ENCODE measurements around the gene NPIPB8. TPM values are rescaled to one million over a fixed set of nuclear protein-coding genes. Genes with fewer than 3 reads are reported as not detected.
"Not testable (repeated sequence)": the region's sequence is repeated elsewhere in the genome, so short reads cannot be mapped to it uniquely, and the experiment has no call there.

Gene NPIPB8
- total RNA-seq, 1 donor from 2014 or later: not detected

DNA sequence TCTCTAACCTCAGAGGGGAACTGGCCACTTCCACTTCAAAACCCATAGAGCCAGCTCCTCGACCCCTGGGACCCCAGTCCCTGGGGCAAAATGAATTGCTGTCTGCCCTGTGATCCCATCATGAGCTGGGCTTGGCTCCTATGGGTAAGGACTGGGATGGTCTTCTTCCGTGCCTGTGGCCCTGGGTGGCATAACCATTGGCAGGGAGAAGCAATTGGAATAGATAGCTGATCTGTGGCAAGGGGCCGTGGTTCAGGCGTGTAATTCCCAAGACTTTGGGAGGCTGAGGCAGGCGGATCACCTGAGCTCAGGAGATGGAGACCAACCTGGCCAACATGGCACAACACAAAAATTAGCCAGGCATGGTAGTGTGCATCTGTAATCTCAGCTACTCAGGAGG lies 45.4 kb upstream of the NPIPB8 start:
- no peaks in the 10 kb centered on the region for H3K4me1 Mint-ChIP-seq (ENCODE audit: low read depth, unreplicated experiment)
- no peak overlapping the region for H3K27ac Mint-ChIP-seq (ENCODE audit: unreplicated experiment)
- TF ChIP-seq, protein P1, sequence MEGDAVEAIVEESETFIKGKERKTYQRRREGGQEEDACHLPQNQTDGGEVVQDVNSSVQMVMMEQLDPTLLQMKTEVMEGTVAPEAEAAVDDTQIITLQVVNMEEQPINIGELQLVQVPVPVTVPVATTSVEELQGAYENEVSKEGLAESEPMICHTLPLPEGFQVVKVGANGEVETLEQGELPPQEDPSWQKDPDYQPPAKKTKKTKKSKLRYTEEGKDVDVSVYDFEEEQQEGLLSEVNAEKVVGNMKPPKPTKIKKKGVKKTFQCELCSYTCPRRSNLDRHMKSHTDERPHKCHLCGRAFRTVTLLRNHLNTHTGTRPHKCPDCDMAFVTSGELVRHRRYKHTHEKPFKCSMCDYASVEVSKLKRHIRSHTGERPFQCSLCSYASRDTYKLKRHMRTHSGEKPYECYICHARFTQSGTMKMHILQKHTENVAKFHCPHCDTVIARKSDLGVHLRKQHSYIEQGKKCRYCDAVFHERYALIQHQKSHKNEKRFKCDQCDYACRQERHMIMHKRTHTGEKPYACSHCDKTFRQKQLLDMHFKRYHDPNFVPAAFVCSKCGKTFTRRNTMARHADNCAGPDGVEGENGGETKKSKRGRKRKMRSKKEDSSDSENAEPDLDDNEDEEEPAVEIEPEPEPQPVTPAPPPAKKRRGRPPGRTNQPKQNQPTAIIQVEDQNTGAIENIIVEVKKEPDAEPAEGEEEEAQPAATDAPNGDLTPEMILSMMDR (IDR thresholded peaks at IDR 0.05; ENCODE audit: partially characterized antibody, unreplicated experiment): no peak
- no peak overlapping the region for H3K4me3 Mint-ChIP-seq (ENCODE audit: unreplicated experiment)
- H3K36me3 Mint-ChIP-seq (ENCODE audit: unreplicated experiment): no peaks in the 10 kb centered on the region
- DNase-seq: no peak
- peaks cover 4% of the 10 kb centered on the region for H3K9me3 Mint-ChIP-seq (ENCODE audit: unreplicated experiment)
- H3K27me3 Mint-ChIP-seq (ENCODE audit: unreplicated experiment): peaks cover 4% of the 10 kb centered on the region

DNA sequence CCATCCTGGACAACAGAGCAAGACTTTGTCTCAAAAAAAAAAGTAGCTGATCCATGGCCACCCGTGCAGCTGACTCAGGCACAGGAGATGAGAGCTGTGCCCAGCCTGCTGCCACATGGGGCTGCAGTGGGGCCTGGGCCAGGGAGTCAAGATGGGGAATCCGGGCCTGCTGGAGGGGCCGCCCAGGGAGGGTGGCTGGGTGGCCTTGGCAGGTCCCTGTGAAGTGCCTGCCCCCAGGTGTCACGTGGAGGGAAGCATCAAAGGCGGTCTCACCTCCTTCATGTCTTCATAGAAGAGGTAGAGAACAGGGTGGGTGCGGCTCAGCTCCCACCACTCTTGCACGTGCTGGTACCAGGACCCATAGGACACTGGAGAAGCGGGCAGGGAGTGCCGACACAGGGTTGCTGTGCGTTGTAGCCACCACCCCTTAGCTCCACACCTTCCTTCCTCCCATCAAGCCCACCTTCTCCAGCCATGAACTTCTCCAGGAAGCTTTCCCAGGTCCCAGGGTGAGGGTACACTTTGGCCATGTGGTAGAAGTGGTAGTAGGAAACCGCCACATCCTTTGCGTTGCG lies 44.8 kb upstream of the NPIPB8 start:
- no peak overlapping the region for H3K27ac Mint-ChIP-seq (ENCODE audit: unreplicated experiment)
- H3K4me3 Mint-ChIP-seq (ENCODE audit: unreplicated experiment): no peak overlapping the region
- peaks cover 6% of the 10 kb centered on the region for H3K27me3 Mint-ChIP-seq (ENCODE audit: unreplicated experiment)
- TF ChIP-seq, protein P1 (IDR thresholded peaks at IDR 0.05; ENCODE audit: partially characterized antibody, unreplicated experiment): no peak
- H3K9me3 Mint-ChIP-seq (ENCODE audit: unreplicated experiment): peaks cover 4% of the 10 kb centered on the region
- no peaks in the 10 kb centered on the region for H3K36me3 Mint-ChIP-seq (ENCODE audit: unreplicated experiment)
- no peaks in the 10 kb centered on the region for H3K4me1 Mint-ChIP-seq (ENCODE audit: low read depth, unreplicated experiment)
- no peak for DNase-seq

DNA sequence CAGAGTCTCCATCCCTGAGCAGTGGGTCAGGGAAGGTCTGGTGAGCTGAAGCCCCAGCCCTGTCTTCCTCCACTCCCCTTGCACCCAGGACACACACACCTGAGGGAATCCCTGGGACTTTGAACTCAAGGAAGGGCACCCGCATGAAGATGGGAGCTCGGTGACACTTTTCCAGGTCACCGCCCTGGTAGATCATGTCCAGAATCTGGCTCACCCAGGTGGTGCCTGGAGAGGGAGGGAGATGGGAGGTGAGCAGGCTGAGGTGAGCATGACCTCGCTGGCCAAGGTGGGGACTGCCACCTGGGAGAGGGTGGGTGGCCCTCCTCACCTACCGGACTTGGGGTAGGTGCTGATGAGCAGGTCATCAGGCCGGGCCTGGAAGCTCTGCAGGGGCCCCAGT lies 42.4 kb upstream of the NPIPB8 start:
- not testable (repeated sequence) for H3K36me3 Mint-ChIP-seq (ENCODE audit: unreplicated experiment); H3K4me1 Mint-ChIP-seq (ENCODE audit: low read depth, unreplicated experiment); DNase-seq; H3K27me3 Mint-ChIP-seq (ENCODE audit: unreplicated experiment); H3K27ac Mint-ChIP-seq (ENCODE audit: unreplicated experiment); H3K4me3 Mint-ChIP-seq (ENCODE audit: unreplicated experiment); H3K9me3 Mint-ChIP-seq (ENCODE audit: unreplicated experiment)

DNA sequence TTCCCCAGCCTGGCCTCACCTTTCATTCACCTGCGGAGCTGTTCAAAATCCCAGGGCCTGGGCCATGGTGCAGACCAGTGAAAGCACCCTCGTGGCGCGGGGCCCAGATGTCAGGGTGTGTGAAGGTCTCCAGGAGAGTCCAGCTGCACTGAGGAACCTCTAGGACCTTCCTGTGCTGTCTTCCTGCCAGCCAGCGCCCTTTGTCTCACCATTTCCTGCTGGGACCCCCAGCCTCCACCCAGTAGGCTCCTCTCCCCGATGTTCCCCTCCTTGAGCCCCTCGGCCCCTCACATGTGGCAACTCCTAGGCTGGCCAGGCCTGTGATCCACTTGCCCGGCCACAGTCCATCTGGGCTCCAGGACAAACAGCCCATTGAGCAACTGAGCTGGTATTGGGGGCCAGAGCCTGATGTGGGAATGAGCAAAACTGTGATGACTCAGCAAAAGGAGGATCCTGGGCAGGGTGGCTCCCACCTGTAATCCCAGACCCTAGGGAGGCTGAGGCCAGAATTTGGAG lies 41.7 kb upstream of the NPIPB8 start:
- H3K36me3 Mint-ChIP-seq (ENCODE audit: unreplicated experiment): no peaks in the 10 kb centered on the region
- no peak for DNase-seq
- peaks cover 2% of the 10 kb centered on the region for H3K9me3 Mint-ChIP-seq (ENCODE audit: unreplicated experiment)
- TF ChIP-seq, protein P1 (IDR thresholded peaks at IDR 0.05; ENCODE audit: partially characterized antibody, unreplicated experiment): no peak
- no peak overlapping the region for H3K27ac Mint-ChIP-seq (ENCODE audit: unreplicated experiment)
- H3K4me1 Mint-ChIP-seq (ENCODE audit: low read depth, unreplicated experiment): no peaks in the 10 kb centered on the region
- H3K4me3 Mint-ChIP-seq (ENCODE audit: unreplicated experiment): no peak overlapping the region
- peaks cover 6% of the 10 kb centered on the region for H3K27me3 Mint-ChIP-seq (ENCODE audit: unreplicated experiment)

DNA sequence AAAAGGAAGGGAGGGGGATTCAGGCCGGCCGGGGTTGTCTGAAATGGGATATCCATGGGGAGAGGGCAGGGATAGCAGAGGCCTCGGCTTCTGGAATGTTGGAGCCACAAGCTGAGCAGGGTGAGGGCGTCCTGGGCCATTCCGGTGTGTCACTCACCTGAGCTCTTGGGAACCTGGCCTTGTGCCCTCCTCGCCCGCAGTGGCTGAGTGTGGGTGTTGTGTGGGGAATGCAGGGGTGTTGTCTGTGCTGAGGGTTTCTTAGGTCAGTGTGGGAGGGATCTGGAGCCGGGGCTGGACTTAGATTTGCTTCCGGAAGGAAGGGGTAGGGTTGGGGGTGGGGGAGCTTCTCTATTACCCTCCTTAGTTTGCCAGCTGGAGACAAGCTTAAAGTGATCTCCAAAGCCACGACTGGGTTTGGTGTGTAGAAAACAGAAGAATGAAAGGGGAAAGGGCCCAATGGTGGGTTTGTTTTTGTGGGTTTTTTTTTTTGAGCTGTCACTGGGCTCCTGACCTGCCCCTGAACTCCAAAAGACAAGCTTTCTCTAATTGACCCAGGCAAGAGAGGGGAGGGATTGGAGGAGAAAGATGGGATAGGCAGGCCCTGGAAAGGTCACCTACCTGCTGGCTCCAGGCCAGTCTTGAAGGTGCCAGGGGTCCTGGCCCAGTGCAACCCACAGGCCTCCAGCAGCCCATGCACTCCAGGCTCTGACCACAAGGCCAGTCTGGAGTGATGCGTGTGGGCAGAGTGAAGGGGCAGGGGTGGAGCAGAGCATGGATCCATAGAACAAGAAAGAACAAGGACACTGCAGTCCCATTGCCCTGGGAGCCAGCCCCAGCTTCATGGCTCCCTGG lies 40.8 kb upstream of the NPIPB8 start, which contains the start of gene SULT1A2:
SULT1A2 (minus strand) TSS at position 211 of the 852 bp plus-strand sequence. CDS start 1,120 bp downstream, outside the sequence.
- no peak for DNase-seq
- no peaks in the 10 kb centered on the region for H3K36me3 Mint-ChIP-seq (ENCODE audit: unreplicated experiment)
- no peak within 1 kb of the TSS for H3K4me3 Mint-ChIP-seq (ENCODE audit: unreplicated experiment)
- no peak within 1 kb of the TSS for H3K27ac Mint-ChIP-seq (ENCODE audit: unreplicated experiment)
- H3K9me3 Mint-ChIP-seq (ENCODE audit: unreplicated experiment): peaks cover 2% of the 10 kb centered on the region
- no peaks in the 10 kb centered on the region for H3K4me1 Mint-ChIP-seq (ENCODE audit: low read depth, unreplicated experiment)
- TF ChIP-seq, protein P1 (IDR thresholded peaks at IDR 0.05; ENCODE audit: partially characterized antibody, unreplicated experiment): no peak
- peaks cover 6% of the 10 kb centered on the region for H3K27me3 Mint-ChIP-seq (ENCODE audit: unreplicated experiment)

Measured in glutamatergic neuron (in vitro differentiated cells).